HG02840 (cell line): ENCODE measurements around the gene EED.
"Not testable (repeated sequence)": the region's sequence is repeated elsewhere in the genome, so short reads cannot be mapped to it uniquely, and the experiment has no call there.

ENCODE experiments used
- ATAC-seq: cut with Tn5 transposase; IDR thresholded peaks from one replicate; pipeline ENCODE4 v1.9.1; 2021; ENCODE audit warnings: mild to moderate bottlenecking, moderate library complexity, moderate number of reproducible peaks; ENCODE audit not compliant: unreplicated experiment, low FRiP score

The EED gene

GRCh38 chr11:86288776-86289507 lies 44.4 kb downstream of the EED start:
- no peak for ATAC-seq

GRCh38 chr11:86289508-86290280 lies 45.1 kb downstream of the EED start:
- ATAC-seq = not testable (repeated sequence)

- ATAC-seq = no peak
Observed at GRCh38 chr11:86291466-86292262, 47.1 kb downstream of the EED start.

GRCh38 chr11:86292912-86293616 lies 48.5 kb downstream of the EED start:
- ATAC-seq = peak; percentile 56

- no peak for ATAC-seq
Observed at GRCh38 chr11:86294026-86294425, 49.5 kb downstream of the EED start.

- ATAC-seq = peak; percentile 9
Observed at GRCh38 chr11:86301742-86302091, 57.2 kb downstream of the EED start.

GRCh38 chr11:86302092-86302793 lies 57.7 kb downstream of the EED start, which contains the start of gene HIKESHI:
Gene HIKESHI (plus strand): TSS chr11:86302240. CDS start chr11:86302449, 209 bp downstream.
- ATAC-seq = peak; percentile 97

GRCh38 chr11:86303257-86303656 lies 58.7 kb downstream of the EED start:
- no peak for ATAC-seq

- not testable (repeated sequence) for ATAC-seq
Observed at GRCh38 chr11:86308710-86309109, 64.2 kb downstream of the EED start.

GRCh38 chr11:86313793-86314192 lies 69.2 kb downstream of the EED start:
- no peak for ATAC-seq

GRCh38 chr11:86314636-86315035 lies 70.1 kb downstream of the EED start:
- no peak for ATAC-seq
